K562 (cell line): Measurements from ENCODE around the gene SPDYE17. TPM values are rescaled to one million over a fixed set of nuclear protein-coding genes. Genes with fewer than 3 reads are reported as not detected.

Experiments
- BRF1 ChIP-seq: IDR thresholded peaks from 3 replicates; pipeline ENCODE4 v1.6.1; 2011; ENCODE audit warnings: borderline replicate concordance, mild to moderate bottlenecking; ENCODE audit not compliant: insufficient read length; ENCODE audit errors: extremely low read depth
- C11orf30 ChIP-seq: fragments of 450-650 bp; IDR thresholded peaks from 2 replicates; pipeline ENCODE4 v1.6.1; 2016; ENCODE audit warnings: low read depth, mild to moderate bottlenecking
- ETS1 ChIP-seq: conservative IDR thresholded peaks from 2 replicates; pipeline ENCODE4 v1.6.1; 2011; ENCODE audit warnings: low read depth, mild to moderate bottlenecking, low read length; ENCODE audit not compliant: control insufficient read depth
- ETS2 ChIP-seq: IDR thresholded peaks from 2 replicates; pipeline ENCODE4 v1.6.1; 2016; ENCODE audit warnings: borderline replicate concordance, missing genetic modification characterization, mild to moderate bottlenecking, moderate library complexity, missing compliant biosample characterization; ENCODE audit not compliant: poor library complexity, severe bottlenecking
- HMG20A ChIP-seq: fragments of 450-650 bp; formaldehyde crosslinking; conservative IDR thresholded peaks from 2 replicates; pipeline ENCODE4 v1.4.0; 2020; ENCODE audit warnings: mild to moderate bottlenecking, mixed read lengths
- SRSF9 ChIP-seq: fragments of 200-400 bp; formaldehyde crosslinking; IDR thresholded peaks from 2 replicates; pipeline ENCODE4 v1.6.1; 2017; ENCODE audit warnings: low read depth, low read length, borderline replicate concordance
- STAG1 ChIP-seq: sonication (generic); formaldehyde crosslinking; IDR thresholded peaks from 2 replicates; pipeline ENCODE4 v1.5.0; 2020; ENCODE audit warnings: missing genetic modification reagents, borderline replicate concordance
- ZNF175 ChIP-seq: fragments of 200-800 bp; sonication (Bioruptor generic); IDR thresholded peaks from 2 replicates; pipeline ENCODE4 v1.6.1; 2016; ENCODE audit warnings: low read depth, mild to moderate bottlenecking, missing genetic modification characterization, missing compliant biosample characterization
- polyA plus RNA-seq, 8 experiments: library from polyadenylated mRNA; depleted of rRNA in 4 of 8; stranded (reverse) in 5 of 8; unstranded in 3 of 8; fragments of >200 nt; fragmentation: Nextera tagmentation in 2 of 8; fragmentation: Illumina TruSeq in 1 of 8; extraction: Ambion mirVana in 2 of 8; extraction: Trizol in 1 of 8; gene quantifications; 2 replicates each; pipeline versions ENCODE4 v1.2.1 to v1.2.3, GENCODE V29; 2011 to 2014; ENCODE audit warnings: inconsistent platforms in 1 of 8, missing spikeins in 1 of 8
- total RNA-seq, 7 experiments: library from RNA; depleted of rRNA in 6 of 7; stranded (reverse); fragments of >200 nt in 6 of 7; fragmentation: Illumina TruSeq in 2 of 7; extraction: Trizol in 2 of 7; gene quantifications; 2 replicates each; pipeline versions ENCODE4 v1.2.1 to v1.2.3, GENCODE V29; 2011 to 2021; ENCODE audit warnings: low replicate concordance in 1 of 7
- TF ChIP-seq, protein P1 (sequence below): sonication (generic); formaldehyde crosslinking; IDR thresholded peaks from 2 replicates; pipeline ENCODE4 v1.8.1; 2023; ENCODE audit warnings: mild to moderate bottlenecking, missing genetic modification reagents

SPDYE17 gene
- total and polyA plus RNA-seq, 9 of the 15 experiments (the other 6 are each of a cell fraction or from before 2014, with no cell fraction given): not detected

DNA sequence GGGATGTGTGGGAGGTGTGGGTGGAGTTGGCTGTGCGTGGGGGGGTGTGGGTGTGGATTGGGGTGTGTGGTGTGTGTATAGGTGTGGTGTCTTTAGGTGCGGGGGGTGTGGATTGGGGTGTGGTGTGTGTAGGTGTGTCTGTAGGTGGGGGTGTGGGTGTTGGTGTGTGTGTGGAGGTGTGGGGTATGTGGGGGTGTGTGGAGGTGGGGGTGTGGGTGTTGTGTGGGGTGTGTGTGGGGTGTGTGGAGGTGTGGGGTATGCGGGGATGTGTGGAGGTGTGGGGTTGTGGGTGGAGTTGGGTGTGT is 33.9 kb downstream of the SPDYE17 start (continued):
- TF ChIP-seq, protein P1, sequence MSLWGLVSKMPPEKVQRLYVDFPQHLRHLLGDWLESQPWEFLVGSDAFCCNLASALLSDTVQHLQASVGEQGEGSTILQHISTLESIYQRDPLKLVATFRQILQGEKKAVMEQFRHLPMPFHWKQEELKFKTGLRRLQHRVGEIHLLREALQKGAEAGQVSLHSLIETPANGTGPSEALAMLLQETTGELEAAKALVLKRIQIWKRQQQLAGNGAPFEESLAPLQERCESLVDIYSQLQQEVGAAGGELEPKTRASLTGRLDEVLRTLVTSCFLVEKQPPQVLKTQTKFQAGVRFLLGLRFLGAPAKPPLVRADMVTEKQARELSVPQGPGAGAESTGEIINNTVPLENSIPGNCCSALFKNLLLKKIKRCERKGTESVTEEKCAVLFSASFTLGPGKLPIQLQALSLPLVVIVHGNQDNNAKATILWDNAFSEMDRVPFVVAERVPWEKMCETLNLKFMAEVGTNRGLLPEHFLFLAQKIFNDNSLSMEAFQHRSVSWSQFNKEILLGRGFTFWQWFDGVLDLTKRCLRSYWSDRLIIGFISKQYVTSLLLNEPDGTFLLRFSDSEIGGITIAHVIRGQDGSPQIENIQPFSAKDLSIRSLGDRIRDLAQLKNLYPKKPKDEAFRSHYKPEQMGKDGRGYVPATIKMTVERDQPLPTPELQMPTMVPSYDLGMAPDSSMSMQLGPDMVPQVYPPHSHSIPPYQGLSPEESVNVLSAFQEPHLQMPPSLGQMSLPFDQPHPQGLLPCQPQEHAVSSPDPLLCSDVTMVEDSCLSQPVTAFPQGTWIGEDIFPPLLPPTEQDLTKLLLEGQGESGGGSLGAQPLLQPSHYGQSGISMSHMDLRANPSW: no peak
- TF ChIP-seq BRF1 (no peak), C11orf30 (no peak), ZNF175 (CRISPR knock-in tag) (no peak), ETS1 (no peak), STAG1 (no peak), ETS2 (tag) (no peak), SRSF9 (no peak), HMG20A (CRISPR knock-in tag) (no peak)
